HG02840 (cell line): Measurements from ENCODE around the gene GNAI1.

Experiments
- ATAC-seq: cut with Tn5 transposase; IDR thresholded peaks from one replicate; pipeline ENCODE4 v1.9.1; 2021; ENCODE audit warnings: mild to moderate bottlenecking, moderate library complexity, moderate number of reproducible peaks; ENCODE audit not compliant: unreplicated experiment, low FRiP score

The GNAI1 gene

DNA sequence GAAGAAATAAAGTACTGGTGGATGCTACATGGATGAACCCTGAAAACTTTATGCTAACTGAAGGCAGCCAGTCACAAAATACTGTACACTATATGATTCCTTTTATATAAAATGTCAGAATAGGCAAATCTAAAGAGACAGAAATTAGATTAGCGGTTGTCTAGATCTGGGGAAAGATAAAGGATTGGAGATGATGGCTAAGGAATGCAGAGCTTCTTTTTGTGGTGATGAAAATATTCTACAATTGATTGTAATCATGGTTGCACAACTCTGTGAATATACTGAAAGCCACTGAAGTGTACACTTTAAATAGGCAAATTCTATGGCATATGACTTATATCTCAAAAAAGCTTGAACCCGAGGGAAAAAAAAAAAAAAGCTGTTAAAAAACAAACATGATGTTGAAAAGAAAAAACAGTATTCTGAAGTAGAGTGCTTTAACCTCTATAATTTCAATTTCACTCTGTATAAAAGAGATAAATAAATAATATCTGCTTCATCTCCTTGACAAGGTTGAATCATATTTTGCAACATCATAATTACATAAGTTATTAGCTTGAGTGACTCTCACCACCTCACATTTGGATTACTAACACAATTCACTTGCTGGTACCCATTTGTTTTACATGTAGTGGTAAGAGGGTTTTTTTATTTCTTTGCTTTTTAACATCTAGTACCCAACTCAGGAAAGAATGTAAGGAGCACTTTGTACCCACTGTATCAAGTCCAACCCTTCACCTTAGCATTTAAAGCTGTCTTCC lies 2.8 kb upstream of the GNAI1 start:
- ATAC-seq: no peak

GRCh38 chr7:80132594-80132993 lies 2.0 kb upstream of the GNAI1 start:
- no peak for ATAC-seq

DNA sequence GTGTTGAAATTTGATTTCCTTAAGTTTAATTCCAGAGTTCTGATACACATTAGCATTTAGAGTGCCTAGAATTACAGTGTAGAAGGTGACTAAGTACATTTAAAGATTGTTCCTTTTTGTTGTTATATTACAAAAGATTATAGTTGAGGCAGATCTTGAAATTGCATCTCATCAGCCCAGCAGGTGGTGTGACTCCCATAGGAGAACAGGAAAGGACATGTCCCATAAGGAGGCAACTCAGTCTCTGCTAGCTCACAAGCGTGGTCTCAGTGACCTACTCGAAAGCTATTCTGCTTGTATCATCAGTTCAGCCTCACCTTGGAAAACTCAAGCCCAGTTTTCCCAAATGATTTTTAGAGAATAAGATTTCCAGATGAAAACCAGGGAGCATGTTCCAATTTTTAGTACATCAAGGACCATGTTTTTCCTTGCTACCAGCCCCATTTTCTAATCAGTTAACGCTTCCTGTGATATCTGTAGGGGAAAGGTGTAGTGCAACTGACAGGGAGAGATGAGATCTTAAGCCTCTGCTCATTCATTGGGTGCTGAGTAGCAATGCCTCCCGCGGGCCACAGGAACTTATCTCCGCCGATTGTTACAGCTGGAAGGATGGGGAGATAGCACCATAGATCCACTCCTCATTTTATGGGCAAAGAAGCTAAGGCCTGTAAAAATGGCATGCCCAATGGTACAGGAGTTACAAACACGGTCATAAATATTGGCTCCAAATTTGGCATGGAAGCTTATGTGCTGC lies 1.1 kb upstream of the GNAI1 start:
- no peak for ATAC-seq

DNA sequence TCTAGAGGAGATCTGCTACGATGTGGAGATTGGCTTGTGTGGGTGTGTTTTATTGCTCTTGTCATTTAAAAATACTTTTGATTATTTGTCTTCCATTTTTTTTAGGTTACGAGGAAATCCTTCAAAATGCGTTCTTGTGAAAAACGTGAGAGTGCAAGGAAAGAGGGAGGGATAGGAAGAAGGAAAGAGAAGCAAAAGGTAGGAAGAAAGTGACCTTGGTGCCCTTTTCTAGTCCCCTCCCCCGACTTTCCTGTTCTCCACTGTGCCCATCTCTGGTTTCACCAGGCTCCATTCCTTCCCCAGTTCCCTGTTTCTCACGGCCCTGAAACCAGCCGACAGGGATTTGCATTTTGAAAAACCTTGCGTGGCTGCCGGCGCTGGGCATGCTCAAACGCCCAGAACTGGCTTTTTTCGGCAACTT lies 506 bp upstream of the GNAI1 start:
- no peak for ATAC-seq

DNA sequence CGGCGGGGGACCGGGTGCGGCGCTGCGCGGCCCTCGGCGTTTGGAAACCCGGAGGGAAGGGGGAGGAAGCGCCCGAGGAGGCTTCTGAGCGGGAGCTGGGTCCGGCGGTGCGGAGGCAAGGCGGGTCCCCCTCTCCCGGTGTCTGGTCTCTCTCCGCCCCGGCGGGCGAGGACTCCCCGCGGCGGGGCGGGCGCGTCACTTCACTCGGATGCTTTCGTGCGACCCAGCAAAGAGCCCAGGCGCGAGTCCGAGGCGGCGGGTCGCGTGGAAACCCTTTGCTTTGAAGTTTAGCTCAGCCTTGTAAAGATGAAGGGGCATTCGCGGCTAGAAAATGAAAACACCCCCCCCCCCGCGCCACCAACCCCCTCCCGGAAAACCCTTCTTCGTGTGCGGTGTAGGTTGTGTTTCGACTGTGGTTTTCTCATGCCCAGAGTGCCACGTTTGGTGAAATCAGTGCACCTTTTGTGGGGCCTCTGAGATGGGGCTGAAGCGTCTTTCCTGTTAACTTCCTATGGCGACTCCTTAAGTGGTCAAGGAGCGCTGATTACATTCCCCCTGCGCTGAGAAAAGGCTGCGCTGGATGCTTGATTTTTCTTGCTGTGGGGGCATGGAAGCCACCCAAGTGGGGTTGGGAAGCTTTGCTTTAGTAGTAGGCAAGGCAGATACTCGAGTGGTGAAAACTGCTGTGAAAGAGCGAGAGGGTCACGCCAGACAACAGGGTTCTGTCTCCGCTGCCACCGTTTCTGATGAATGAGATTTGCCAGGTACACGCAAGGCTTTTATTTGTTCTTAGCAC lies 876 bp downstream of the GNAI1 start:
- peak; percentile 32 for ATAC-seq

GRCh38 chr7:80136261-80137055 lies 1.8 kb downstream of the GNAI1 start:
- no peak for ATAC-seq

DNA sequence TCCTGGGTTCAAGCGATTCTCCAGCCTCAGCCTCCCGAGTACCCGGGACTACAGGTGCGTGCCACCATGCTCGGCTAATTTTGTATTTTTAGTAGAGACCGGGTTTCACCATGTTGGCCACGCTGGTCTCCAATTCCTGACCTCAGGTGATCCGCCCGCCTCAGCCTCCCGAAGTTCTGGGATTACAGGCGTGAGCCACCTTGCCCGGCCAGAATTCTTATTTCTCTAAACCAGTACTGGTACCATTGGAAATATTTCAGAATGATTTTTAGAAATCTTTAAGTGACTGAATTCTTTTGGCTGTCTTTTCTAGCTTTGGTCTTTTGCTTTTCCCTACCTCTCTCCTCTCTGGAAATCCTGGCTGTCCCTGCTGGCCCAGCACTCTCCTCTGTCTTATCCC lies 2.8 kb downstream of the GNAI1 start:
- no peak for ATAC-seq

- ATAC-seq: no peak
Measured at GRCh38 chr7:80139236-80139635, 4.6 kb downstream of the GNAI1 start.

DNA sequence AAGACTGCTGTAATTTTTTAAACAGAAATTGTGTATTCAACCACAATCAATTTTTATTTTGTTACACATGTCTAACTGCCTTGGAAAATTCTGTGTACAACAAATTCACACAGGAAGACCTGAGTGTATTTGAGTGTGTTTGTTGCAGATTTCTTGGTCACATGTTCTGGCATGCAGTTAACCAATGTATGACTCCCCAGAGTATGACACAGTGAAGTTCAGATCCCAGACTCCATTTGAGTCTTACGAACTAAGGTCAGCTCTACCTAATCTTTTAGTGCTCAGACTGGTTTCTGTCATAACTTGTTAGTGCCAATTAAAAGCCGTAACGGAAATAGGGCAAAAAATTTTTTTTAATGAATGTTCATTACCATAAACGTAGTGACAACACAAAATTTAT lies 5.8 kb downstream of the GNAI1 start:
- ATAC-seq: no peak

- no peak for ATAC-seq
Measured at GRCh38 chr7:80141376-80141775, 6.7 kb downstream of the GNAI1 start.

DNA sequence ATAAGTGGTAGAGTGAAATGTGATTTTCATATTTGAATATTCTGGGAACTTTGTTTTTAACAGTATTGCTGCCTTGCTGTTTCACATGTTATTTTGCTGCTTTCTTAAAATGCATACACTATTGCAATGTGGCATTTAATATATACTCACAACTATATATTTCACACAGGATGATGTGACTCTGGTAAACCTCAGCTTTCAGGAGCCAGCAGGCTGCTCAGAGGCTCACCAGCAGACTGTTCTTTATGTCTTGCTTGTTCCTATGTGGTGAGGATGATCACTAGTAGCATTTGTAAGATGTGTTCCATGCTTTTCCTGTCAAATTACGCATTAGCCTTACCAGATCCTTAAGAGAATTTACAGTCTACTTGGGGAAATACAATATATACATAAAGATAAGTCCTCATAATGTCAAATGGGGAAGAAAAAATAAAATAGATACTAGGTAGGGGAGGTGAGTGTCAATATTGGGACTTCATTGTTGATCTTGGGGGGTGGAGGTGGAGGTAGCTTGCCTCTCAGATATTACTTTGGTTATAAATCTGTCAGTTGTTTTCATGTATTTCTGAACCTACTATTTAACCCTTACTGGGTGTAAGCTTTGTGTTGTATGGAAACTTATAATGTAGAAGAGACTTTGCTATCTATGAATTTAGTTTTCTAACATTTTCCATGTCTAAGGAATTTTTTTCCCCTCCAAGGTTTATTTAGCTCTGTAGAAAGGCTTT lies 8.4 kb downstream of the GNAI1 start:
- no peak for ATAC-seq

DNA sequence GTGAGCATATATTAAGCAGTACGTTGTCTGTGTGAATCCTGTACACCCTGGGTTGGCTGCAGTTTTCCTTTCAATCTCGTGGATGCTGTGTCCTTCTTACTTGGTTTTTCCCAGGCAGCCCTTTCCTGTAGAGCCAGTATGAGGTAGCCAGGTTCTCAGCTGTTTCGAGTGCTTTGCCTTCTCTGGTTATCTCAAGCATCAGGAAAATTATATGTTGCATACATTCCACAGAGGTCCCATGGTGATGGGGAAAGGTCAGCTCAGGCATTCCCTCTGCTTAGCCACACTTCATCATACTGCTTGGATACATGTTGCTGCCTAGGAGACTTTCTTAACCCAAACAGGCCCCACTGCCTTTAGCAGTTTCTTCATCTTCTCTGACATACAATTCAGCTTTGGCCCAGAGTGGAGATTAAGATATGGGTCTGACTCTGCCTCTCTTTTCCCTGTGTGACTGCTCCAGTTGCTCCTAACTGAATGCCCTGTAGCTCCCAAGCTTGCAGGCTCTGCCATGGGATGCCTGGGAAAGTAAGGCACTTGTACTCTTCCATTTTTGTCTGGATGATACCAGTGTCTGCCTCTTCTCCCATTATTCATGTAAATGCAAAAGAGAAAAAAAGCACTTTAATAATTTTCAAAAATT lies 11.3 kb downstream of the GNAI1 start:
- ATAC-seq: no peak

DNA sequence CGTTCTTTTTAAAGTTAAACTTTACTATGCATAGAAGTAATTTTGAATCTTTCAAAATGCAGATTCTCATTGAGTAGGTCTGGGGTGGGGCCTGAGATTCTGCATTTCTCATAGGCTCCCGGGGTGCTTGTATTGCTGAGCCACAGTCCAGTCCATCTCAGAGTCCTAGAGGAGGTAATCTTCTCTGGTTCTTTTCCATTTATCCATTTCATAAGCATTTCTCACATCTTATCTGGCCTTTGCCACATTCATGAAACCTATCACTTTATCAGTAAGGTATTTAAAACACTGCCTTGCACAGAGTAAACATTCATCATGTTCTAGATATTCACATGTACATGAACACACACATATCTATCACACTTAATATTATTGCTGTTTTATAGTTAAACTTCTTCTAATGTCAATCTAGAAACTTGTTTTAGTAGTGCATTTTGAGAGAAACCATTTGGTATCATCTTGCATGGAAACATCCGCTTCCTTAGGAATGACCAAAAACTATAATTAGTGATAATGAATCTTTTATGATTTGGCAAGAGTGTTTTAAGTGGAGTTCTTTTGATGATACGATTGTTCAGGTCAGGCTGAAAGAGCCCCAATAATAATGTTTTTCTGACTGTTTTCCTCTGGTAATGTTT lies 12.0 kb downstream of the GNAI1 start:
- no peak for ATAC-seq

GRCh38 chr7:80147543-80148391 lies 13.1 kb downstream of the GNAI1 start:
- ATAC-seq: no peak

- no peak for ATAC-seq
Measured at GRCh38 chr7:80150611-80151273, 16.1 kb downstream of the GNAI1 start.

GRCh38 chr7:80151274-80151665 lies 16.6 kb downstream of the GNAI1 start:
- ATAC-seq: no peak

DNA sequence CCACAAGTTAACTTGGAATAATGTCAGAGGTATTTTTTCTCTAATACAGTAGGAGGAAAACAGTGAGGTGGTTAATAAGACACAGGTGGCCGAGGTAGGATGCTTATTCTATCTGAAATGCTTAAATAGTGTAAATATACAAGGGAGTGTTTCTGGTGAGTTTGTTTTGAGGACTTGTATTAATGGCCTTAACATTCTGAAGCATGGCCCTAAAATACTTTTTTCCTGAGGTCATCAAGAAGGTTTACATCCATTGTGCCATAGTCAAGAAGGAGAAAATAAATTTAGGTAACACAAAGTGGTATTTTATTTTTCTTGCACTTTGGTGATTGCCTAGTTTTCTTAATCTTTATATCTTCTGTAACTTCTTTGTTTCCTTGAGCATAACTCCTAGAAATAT lies 18.8 kb downstream of the GNAI1 start:
- ATAC-seq: no peak
